ENCODE measurements around the gene LAPTM4A.
"Not testable (repeated sequence)": the region's sequence is repeated elsewhere in the genome, so short reads cannot be mapped to it uniquely, and the experiment has no call there.

LAPTM4A gene

GRCh38 chr2:20051532-20052228 lies at the start of gene LAPTM4A:
Gene LAPTM4A (minus strand): TSS chr2:20051628. CDS start chr2:20051520, 108 bp downstream.
- peak; percentile 96 for DNase-seq (ENCODE audit: low spot score)

- DNase-seq (ENCODE audit: low spot score): no peak
These were observed 49.3 kb upstream of the LAPTM4A start for GRCh38 chr2:20100711-20101110.

DNA sequence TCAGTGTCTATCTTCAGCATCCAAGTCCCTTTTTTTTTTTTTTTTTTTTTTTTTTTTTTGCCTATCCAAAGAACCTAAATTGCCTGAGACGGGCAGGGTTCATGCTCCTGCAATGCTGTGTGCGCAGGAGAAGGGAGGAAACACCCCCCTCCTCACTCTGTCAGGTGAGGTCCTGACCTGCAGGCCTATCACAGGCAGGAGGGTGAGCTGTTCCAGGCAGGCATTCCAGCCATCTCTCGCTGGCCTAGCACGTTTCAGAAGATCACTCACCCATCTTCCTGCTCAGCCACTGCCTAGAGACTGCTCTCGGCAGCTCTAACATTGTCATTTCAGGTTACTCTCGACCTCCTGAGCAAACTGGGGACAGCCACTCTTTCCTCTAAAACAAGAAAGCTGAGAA lies 48.4 kb upstream of the LAPTM4A start:
- no peak for DNase-seq (ENCODE audit: low spot score)

- DNase-seq (ENCODE audit: low spot score): peak; percentile 90
These were observed 46.7 kb upstream of the LAPTM4A start for GRCh38 chr2:20097889-20098714.

DNA sequence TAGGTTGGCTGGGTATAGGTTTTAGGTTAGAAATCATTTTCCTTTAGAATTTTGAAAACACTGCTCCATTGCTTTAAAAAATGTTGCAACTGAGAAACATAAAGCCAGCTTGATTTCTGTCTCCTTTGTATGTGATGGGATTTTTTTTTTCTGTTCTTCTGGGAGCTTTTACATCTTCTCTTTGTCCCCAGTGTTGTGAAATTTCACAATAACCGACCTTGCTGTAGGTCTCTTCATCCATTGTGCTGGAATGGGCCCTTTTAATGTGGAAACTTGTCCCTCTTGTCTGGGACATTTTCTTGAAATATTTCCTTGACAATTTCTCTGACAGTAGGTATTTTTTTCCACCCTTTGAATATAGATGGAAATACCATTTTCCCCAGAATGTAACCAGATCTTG lies 44.0 kb upstream of the LAPTM4A start:
- DNase-seq (ENCODE audit: low spot score): no peak

- DNase-seq (ENCODE audit: low spot score): no peak
These were observed 43.5 kb upstream of the LAPTM4A start for GRCh38 chr2:20094955-20095354.

DNA sequence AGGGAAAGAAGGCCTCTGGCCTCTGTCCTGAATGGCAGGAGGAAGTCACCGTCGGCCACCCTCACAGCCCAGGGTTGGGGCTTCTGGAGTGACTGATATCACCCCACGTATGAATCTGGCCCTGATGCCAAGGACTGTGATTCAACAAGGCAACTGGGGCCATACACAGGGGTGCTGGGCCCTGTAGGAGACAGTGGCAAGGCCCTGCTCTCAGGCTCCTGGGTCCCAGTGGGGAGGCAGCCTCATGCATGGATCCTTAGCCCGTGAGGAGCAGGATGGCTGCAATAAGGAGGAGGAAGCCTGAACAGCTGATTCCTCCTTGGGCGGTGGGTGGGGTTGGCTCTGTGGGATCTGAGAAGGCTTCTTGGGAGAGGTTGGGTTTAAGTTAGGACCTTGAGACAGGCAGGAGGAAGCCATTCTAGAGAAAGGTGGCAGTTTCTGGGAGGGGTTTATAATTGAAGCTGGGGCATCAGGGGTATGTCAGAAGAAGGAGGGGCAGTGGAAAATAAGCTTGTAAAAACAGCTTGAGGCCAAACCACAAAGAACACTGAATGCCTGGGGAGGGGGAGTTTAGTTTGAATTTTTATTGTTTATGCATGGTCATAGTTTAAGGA lies 42.8 kb upstream of the LAPTM4A start:
- DNase-seq (ENCODE audit: low spot score): no peak

GRCh38 chr2:20093263-20094141 lies 42.1 kb upstream of the LAPTM4A start:
- peak; percentile 83 for DNase-seq (ENCODE audit: low spot score)

DNA sequence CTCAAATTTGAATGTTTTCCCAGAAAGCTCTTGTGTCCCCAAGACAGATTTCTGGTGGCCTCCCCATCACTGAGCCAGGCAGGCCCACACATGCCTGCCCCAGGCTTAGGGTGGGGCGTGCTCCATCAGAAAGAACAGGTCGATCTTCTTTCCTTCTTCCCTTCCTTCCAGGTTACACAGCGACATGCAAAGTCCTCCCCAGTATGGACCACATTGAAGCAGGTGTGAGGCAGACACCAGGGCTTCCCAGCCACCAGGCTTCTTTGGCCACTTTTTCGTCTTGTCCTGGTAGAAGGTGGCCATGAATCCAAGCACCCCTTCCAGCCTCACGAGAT lies 41.4 kb upstream of the LAPTM4A start:
- no peak for DNase-seq (ENCODE audit: low spot score)

DNA sequence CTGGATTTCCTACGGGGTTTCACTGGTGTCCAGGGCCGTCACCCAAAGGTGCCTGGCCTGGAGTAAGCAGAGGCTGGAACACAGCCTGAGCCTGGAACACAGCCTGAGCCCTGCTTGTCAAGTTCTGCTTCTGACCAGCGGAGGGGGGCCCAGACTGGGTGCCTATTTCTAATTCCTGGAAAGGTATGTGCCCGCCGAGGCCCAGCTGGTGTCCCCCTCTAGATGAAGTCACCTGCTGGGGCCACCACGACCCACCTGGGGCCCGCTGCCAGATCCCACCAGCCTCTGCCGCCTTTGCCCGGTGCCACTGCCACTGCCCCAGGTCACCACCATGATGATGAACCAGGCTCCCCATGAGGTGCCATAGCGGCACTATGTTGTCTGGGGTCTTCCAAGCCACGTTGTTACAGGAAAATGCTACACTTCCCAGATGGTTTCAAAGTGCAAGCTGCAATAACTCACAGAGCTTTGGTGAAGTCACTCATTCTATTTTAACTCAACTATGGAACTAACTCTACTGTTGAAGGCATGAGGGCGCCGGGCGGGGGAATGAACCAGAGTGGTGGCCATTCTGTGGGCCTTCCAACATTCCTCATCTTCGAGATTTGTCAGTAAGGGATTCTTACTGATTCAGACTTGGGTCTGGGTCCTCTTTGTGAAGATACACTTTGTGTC lies 40.9 kb upstream of the LAPTM4A start:
- no peak for DNase-seq (ENCODE audit: low spot score)

DNA sequence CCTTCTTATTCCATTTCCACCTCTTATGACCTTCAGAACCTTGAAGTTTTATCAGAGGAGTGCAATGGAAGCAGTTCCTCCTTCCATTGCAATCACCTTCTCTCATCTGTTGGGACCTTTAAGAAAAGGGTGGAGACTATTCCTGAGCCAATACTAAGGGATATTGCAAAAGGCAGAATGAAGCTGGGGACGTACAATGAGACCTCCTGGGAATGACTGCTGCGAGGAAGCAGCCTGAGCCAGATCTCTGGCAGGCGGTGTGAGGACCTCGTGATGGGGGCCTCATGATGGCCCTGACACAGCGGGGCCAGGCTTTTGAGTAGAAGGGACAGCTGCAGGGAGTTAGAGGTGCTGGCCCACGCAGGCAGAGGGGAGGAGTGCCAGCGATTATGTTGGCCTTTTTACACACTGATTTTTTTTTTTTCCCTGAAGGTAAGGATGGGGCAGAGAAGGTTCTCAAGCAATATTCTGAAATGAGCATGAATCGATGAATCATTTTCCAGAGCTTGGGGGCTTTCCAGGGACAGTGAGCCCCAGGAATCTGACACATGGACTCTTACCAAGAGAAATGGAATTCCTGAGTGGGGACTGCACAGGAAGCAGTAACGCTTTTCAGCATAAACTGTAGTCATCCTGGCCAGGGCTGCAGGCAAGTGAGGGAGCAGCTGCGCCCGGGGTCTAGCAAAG lies 40.0 kb upstream of the LAPTM4A start:
- peak; percentile 88 for DNase-seq (ENCODE audit: low spot score)

- DNase-seq (ENCODE audit: low spot score): no peak
These were observed 38.5 kb upstream of the LAPTM4A start for GRCh38 chr2:20089715-20090464.

DNA sequence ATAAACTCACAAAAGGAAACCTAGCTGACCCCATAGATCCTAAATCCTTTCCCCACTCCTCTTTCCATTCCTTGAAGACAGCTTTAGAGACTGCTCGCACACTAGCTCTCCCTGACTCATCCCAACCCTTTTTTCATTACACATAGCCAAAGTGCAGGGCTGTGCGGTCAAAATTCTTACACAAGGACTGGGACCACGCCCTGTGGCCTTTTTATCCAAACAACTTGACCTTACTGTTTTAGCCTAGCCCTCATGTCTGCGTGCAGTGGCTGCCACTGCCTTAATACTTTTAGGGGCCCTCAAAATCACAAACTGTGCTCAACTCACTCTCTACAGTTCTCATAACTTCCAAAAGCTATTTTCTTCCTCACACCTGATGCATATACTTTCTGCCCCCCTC lies 34.5 kb upstream of the LAPTM4A start:
- not testable (repeated sequence) for DNase-seq (ENCODE audit: low spot score)

GRCh38 chr2:20082812-20083211 lies 31.4 kb upstream of the LAPTM4A start:
- not testable (repeated sequence) for DNase-seq (ENCODE audit: low spot score)

DNA sequence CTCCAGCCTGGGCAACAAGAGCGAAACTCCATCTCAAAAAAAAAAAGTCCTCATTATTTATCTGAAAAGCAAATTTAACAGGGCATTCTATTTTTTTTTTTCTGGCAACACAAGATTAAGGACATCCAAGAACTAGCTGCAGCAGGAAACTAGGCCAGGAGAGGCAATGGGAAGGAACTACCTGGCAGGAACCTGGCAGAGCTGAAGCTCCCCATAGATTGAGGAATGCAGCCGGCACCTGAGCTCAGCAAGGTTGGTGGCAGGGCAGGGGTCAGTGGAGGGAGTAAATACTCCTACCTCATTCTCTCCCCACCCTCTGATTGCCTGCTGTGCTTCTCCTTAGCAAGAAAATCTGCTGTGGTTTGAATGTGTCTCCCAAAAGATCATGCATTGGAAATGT lies 30.4 kb upstream of the LAPTM4A start:
- no peak for DNase-seq (ENCODE audit: low spot score)

GRCh38 chr2:20080839-20081415 lies 29.5 kb upstream of the LAPTM4A start:
- DNase-seq (ENCODE audit: low spot score): no peak

GRCh38 chr2:20080428-20080827 lies 29.0 kb upstream of the LAPTM4A start:
- no peak for DNase-seq (ENCODE audit: low spot score)

GRCh38 chr2:20079546-20080115 lies 28.2 kb upstream of the LAPTM4A start:
- no peak for DNase-seq (ENCODE audit: low spot score)

GRCh38 chr2:20077411-20077940 lies 26.0 kb upstream of the LAPTM4A start:
- DNase-seq (ENCODE audit: low spot score): no peak

All from AG08396 (cell line).